ENCODE measurements around the gene GFOD1. TPM values are rescaled to one million over a fixed set of nuclear protein-coding genes. Genes with fewer than 3 reads are reported as not detected.

Gene GFOD1
- polyA plus RNA-seq, 1 donor = 3.0 TPM

DNA sequence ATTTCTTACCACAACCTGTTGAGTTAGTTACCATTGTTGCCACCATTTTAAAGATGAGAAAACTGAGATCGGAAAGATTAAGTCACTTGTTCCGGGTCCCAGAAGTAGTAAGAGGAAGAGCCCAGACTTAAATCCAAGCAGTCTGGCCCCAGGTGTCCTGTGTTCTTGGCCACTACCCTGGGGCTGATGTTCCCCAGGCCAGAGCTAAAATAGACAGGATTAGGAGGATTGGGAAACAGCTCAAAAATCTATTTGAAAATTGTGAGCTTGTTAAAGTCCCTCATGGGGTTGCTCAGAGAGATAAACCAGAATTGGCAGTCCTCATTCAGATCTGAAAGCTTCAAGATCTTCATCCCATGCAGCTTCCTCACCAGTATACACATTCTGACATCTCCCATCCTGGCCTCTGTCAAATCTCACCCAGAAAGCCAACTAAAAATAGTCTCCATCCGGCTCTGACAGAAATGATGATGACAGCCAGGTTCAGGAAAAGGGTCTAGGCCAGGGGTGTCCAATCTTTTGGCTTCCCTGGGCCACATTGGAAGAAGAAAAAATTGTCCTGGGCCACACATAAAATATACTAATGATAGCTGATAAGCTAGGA, 62.0 kb downstream of the GFOD1 start:
- DNase-seq (ENCODE audit: low read depth) = no peak

DNA sequence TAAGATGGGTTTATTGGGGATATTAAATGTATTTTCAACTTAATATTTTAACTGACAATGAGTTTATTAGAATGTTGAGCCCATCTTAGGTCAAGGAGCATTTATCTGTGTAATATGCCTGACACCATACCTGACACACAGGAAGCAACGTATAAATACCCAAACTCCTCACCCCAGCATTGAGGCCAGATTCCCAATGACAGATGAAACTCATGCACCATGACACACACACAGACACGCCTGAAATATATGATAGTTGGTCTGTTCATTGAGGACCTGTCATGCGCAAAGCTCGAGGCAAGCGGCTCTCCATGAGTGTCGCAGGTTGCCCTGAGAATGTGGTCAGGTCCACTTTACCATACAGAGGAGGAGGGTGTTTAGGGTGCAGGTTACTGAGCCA, 64.1 kb downstream of the GFOD1 start:
- no peak for DNase-seq (ENCODE audit: low read depth)

DNA sequence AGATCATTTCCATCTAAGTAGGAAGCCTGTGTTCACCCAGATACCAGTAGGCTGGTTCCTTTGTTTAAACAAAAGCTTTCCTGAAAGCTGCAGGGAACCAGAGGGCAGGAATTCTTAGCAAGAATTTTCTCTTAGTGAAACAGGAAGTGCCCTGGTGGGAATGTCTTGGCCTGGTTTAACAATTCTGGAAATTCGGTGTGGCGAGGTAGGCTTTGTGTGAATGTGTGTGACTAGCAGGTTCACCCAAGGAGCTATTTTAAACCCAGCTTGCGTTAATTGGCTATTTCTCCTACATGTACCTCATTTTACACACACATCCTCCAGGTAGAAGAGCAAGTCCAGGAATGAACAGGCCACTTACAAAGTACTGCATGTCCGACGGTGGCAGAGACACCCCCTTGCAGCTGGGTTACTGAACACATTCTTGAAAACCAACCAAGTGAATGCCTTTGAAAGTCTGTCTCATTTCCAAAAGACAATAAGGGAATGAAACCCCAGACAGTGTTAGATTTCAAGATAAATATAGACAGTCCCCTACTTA, 64.6 kb downstream of the GFOD1 start:
- DNase-seq (ENCODE audit: low read depth) = no peak

DNA sequence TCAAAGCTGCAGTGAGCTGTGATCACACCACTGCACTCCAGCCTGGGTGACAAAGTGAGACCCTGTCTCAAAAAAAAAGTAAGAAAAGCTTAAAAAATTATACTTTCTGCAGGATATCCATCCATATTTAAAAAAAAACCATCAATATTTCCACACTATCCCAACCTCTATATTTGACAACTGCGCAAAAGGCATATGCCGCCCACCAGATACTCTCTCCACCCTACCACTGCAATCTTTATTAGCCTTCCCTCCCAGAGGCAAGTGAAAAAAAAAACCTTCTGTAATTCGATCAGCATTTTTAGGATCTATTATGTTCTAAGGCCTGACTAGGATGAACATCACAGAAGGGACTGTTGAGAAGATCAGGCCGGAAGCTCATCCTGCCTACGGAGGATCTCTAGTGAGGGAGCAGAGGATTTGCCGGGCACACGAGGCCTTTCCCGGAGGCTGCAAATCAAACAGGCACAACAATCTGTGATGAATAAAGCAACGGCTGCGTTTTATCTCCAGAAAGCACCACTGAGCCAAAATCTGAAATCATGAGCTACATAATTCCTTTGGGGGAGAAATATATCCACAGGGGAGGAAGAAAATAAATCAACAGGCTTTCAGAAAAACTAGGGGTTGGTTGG, 65.9 kb downstream of the GFOD1 start:
- DNase-seq (ENCODE audit: low read depth) = no peak

DNA sequence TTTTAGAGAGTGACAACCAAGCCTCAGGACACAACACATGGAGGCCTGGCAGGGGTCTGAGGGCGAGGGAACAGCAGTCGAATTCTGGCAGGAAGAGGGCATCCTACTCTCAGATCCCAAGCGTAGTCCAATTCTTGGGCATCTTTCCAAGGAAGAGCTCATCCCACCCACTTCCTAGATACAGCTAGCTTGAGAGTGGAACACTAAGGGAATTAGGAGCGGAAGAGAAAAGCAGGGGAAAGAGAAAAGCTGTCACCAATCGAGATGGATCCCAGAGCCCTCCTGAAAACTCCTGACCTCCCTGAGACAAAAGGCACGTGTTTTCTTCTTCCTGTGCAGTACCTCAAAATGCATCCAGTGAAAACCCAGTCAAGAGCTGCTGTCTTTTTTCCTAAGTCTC, 67.1 kb downstream of the GFOD1 start:
- DNase-seq (ENCODE audit: low read depth) = no peak

DNA sequence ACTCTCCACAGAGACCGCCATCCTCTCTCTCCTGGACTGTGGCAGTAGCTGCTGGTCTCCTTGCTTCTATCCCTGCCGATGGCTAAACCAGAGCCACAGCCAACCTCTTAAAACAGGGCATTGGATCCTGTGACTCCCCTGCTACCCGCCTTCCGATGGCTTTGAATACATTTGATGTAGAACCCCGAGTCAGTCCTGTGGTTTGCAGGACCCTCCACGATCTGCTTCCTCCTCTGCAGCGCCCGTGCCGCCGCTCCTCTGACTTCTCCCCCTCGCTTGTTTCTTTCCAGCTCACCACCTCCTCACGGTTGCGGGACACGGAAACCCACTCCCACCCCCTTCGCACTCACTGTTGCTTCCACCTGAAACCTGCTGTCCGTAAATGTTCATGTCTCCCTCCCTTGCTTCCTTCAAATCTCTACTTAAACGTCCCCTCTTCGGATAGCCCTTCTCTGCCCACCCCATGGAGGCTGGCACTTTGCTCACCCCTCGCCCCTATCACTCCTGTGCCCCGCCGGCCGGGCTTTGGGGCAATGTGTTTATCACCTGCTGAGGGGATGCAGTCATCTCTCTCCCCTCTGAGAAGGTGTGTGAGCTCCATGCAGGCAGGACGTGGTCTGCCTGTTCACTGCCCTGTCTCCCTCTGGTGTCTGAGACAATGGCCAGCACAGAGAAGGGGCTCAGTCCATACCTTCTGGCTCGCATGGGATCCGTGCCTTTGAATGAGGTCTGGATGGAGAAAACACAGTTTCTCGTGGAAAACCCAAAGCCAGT, 67.8 kb downstream of the GFOD1 start:
- no peak for DNase-seq (ENCODE audit: low read depth)

DNA sequence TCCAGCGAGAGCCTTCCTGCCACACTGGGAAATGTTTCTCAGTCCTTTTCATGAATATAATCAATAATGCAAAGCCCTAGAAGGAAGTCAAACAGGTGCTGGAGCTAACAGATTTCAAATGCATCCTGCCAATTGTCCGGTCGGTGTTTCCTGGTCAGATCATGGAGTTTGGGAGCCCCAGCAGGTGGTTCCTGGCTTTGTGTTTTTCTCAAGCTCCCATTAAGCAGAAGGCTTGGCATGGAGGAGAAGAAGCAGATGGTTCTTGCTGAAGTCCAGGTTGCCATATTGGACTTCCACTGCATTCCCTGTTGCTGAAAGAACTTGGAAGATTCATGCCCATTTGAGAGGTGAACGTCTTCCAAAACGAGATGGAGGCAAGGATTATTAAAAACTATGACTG, 68.6 kb downstream of the GFOD1 start:
- no peak for DNase-seq (ENCODE audit: low read depth)

DNA sequence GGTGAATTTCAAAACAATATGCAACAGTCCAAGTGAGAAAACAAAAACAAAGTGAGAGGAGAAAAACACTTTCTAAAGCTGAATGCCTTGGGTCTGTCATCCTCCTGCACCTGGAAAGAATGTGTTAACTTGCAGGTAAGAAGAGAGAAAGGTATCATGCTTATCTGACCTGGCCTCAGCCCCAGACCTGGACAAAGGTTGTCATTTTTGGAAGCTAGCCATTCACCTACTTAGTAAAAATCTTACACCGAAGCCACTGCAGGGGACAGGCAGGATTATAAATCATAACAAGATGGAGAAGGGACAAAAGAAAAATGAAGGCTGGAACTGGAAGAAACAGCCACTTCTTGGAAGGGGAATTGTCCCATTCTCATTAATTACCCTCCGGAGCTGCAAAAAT, 69.4 kb downstream of the GFOD1 start:
- DNase-seq (ENCODE audit: low read depth) = no peak

DNA sequence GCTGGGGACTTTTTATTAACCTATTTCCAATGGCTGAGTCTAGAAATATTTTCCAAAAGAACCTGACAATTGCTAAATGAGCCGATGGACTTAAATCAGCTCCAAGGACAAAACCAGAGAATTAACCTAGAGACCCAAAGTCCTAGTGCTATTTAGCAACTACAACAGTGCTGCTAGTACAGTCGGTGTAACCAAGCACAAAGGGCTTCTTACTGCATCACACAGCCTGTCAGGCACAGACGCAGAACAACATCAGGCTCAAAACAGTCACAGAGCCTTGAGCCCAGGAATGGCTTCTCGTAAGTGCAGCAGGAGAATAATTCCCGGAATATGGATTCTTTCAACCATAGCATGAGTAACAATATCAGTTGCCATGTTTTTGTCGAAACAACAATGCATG, 70.0 kb downstream of the GFOD1 start:
- no peak for DNase-seq (ENCODE audit: low read depth)

DNA sequence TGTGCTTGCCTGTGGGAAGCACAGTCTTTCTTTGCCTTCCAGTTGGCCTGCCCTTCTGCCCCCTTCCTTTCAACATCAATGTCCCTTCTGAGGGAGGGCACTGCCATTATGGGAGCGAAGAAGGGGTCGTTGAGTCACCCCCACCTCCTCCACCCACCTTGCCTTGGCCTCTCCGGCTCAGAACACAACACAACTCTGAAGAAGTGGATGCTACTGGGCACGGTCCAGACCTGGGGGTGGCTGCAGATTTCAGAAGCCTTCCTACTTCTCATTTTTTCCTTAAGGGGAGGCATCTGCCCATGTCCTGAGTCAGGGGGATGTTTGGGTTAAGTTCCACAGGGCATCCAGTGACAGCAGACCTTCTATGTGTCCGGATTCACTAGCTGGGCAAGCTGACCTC, 72.1 kb downstream of the GFOD1 start:
- DNase-seq (ENCODE audit: low read depth) = no peak

DNA sequence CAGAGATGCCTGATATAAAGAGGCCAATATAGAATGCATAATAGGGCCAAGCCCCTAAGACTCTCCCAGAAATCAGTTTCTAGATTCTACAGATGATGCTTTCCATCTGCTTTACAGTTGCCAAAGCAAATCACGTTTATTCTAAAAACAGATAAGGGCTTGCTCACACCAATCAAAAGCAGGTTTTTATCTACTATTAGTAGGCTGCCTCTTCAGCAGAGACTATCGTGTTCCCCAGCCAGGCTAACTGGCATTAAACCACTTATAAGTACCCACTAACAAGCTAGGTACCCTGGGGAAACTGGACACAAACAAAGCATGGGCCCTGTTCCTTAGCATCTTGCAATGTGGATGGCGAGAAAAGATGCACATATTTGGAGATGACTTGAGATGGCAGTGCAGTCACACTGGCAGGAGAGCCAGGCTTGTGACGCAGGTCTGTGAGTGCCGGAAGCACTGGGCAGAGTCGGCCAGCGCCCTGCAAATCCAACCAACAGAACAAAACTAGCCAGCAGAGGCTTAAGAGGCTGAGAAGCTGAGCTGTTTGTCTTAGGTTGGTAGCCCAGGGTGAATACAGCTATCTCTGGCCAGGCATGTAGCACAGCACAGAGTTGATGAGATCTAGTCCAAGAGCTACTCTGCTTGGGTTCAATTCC, 73.4 kb downstream of the GFOD1 start:
- no peak for DNase-seq (ENCODE audit: low read depth)

DNA sequence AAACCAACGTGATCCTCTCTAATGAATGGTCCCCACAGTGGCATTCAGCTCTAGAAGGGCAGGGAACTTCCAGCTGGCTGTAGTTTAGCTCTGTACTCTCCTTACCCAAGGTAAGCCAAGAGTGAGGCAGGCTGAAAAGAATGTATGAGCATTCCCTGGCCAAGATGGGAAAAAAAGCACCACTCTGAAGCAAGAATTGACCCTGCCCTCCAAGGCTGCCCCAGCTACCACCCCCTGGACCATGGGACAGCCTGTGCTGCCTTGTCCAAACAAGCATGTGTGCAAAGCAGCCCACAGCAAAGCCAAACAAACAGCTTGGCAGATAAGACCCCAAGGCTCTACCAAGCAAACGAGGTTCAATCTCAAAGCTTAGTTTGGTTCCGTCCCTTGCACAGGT, 73.9 kb downstream of the GFOD1 start:
- no peak for DNase-seq (ENCODE audit: low read depth)

DNA sequence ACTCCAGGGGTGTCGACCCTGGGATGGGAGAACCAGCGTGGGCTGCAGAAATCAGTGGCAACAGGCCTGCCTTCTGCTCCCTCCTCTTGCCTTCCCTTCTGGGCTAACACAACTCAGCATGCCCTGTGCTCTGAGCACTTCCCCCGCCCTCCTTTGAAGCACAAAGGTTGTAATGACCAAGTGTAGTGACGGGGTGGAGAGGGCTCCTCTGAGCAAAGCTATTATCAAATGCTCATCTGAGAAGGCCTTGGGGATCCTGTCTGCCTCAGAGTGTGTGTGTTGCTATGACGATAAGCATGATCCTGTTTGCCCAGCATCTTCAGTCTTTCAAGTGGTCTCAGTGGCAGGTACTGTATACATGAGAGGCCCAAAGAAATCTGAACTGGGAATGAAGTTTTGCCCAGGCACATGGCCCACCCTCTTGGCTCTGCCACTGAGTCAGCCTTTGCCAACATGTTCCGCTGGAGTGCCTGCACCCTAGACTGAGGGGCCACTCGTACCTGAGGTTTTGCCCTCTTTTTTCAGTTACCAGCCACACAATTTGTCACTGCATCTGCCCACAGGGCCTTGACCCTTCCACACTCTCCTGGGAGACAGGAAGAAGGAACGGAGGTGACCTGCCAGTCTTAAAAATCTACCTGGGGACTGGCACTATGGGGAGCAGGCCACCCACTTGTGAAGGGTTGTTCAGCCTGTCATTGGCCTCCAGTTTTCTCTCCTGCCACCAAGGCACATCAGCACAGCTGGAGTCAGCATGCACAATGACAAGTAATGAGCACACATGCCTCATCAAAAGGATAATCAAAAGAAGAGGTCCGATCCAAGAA, 74.5 kb downstream of the GFOD1 start:
- no peak for DNase-seq (ENCODE audit: low read depth)

DNA sequence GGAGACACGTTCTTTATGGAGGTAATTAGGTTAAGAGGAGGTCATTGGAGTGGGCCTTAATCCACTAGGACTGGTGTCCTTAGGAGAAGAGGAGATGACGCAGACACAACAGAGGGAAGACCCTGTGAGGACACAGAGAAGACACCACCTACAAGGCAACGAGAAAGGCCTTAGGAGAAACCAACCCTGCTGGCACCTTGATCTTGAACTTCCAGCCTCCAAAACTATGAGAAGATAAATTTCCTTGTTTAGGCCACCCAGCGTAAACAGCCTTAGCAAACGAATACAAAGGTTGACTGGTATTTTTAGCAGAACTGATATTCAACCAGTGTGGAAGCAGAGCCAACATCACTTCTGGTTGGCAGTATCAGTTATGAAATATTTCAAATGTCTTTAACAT, 75.2 kb downstream of the GFOD1 start:
- no peak for DNase-seq (ENCODE audit: low read depth)

DNA sequence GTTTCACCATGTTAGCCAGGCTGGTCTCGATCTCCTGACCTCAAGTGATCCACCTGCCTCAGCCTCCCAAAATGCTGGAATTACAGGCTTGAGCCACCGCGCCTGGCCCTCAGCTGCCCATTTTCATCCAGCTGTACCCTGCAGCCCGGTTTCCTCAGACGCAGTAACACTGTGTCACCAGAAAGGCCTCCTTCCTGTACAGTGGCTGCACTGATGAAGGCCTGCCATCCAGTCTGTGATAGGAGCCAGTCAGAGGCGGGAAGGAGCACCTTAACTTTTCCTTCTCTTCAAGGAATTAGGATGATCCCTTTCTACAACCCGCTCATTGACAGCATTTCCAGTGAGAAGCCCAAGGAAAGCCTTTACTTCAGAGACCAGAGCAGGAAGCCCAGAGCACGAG, 75.9 kb downstream of the GFOD1 start:
- DNase-seq (ENCODE audit: low read depth) = no peak

DNA sequence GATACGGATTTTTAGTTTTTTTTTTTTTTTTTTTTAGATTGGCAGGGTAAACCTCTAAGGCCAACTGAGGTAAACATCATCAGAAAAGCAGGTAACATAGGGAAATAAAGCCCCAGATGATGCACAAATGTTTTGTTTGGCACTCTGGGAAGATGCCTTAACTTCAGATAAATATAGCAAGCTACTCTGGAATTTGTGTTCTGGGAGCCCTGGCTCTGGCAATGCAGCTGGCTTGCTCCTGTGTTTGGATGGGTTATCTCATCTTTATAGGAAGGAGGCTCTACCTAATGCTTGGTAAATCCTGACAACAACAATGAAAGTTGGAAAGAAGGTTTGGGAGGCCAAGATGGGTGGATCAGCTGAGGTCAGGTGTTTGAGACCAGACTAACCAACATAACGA, 77.4 kb downstream of the GFOD1 start:
- DNase-seq (ENCODE audit: low read depth) = no peak

DNA sequence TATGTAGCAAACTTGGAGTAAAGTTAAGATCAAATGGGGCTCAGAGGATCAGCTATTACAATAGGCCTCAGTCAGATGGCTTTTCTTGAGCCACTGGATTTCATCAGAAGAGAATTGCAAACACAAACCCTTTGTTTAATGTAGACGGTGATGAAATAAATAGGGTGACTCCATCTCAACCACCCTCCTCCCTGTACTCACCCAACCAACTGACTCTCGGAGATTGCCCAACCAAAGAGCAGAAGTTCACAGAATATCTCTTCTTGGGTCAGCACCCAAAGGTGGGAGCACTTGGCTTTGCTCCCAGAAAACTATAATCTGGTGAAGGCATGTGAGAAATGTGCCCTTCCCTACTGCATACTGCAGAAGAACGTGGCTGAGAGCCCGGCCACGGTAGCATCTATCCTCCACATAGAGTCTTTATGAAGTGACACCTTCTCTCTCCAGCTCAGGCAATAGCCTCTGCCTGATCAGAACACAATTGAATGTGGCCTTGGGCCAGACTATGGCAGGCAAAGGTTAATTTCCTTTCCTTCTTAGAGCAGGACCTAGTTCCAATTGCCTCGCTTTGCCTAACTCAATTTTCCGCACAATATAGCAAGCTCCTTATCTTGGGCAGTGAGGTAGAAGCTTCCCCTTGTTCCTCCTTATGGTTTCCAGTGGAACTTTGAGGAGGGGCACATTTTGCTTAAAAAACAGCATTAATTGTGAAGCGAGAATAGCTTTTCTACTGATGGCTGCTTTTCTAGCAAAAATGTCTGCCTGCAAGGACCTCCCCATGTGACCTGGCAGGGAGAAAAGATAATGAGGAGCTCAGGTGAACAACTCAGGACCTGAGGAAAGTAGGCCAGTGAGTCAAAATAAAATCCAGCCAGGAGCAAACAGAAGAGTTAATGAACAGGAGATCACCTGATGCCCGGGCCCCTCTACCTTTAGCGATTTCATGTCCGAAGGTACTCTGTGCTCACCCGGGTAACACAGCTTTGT, 79.4 kb downstream of the GFOD1 start:
- DNase-seq (ENCODE audit: low read depth) = no peak

DNA sequence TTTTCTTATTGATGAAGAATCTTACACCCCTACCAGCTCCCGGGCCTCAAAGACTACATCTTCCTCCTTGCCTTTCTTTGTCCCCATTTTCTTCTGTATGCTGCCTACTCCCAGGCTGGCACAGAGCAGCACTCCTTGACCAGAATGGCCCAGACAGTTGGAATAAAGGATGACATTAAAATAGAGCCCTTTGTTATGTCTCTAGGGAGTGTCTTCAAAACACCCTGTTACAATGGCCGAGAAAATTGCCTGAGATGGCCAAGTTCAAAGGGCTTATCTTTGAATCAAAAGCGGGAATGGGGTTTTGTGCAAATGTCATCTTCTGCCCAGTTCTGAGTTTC, 80.1 kb downstream of the GFOD1 start:
- DNase-seq (ENCODE audit: low read depth) = no peak

DNA sequence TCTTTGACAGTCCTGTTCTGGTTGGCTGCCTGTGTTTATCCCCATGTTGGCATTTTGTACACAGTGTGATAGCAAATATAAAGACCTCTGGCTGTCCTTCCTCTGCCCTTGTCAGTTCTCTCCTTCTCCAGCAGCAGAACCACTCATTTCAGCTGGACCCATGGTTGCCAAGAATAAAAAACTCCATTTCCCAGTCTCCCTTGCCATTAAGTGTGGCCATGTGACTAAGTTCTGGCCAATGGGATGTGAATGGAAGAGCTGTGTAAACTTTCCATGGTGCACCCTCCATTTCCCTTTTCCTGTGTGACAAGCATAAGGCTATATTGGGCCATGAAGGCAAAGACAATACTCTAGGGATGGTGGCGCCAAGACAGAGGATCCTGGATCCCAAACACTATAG, 80.6 kb downstream of the GFOD1 start:
- no peak for DNase-seq (ENCODE audit: low read depth)

DNA sequence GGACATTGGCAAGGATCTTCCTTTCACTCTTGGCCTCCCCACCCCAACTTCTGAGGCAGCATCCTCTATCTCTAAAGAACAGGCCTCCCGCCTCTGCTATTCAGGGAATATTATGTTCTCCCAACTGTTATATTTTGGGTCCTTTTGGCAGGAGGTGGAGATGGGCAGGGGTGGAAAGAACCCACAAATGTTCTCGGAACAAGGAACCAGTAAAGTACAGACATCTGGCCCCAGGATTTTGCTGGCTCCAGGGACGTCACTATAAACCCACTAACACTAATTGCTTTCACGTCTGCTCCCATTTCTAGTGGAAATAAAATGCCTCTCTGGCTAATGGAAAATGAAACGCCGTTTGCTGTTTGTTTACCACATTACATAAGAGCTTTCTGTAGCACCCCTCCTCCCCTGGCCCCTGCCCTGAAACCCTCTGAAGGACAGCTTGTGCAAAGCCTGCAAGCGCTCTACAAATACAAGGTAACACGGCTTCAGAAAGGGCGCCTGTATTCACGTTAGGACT, 81.4 kb downstream of the GFOD1 start:
- no peak for DNase-seq (ENCODE audit: low read depth)

Measured in forelimb muscle (tissue), 1 donor.